ENCODE results near the gene SMARCAL1.

Gene SMARCAL1

GRCh38 chr2:216394881-216395280, 17.4 kb upstream of the SMARCAL1 start:
- TF ChIP-seq ZNF558 (tag by site-specific recombination; IDR thresholded peaks at IDR 0.05): no peak
- ChIA-PET POLR2A (no interaction called here), CTCF (interaction anchor here (0.5 kb wide), 1 partner anchor 9 kb away, joined by 3 read pairs; no protein-coding TSS in a partner anchor)
- H3K9me3 ChIP-seq (ENCODE audit: control insufficient read depth, insufficient read depth, low read depth, low read length): no peaks in the 10 kb centered on the region
- H3K4me1 ChIP-seq (ENCODE audit: control insufficient read depth, insufficient read depth, low read length): no peaks in the 10 kb centered on the region
- H3K4me3 ChIP-seq (ENCODE audit: low read depth, low read length): no peak overlapping the region
- no peaks in the 10 kb centered on the region for H3K36me3 ChIP-seq (ENCODE audit: control insufficient read depth in 2 of 2, insufficient read depth in 1 of 2, low read length in 2 of 2)
- no peak overlapping the region for H3K27ac ChIP-seq (ENCODE audit: extremely low read depth, low read depth, low read length)

DNA sequence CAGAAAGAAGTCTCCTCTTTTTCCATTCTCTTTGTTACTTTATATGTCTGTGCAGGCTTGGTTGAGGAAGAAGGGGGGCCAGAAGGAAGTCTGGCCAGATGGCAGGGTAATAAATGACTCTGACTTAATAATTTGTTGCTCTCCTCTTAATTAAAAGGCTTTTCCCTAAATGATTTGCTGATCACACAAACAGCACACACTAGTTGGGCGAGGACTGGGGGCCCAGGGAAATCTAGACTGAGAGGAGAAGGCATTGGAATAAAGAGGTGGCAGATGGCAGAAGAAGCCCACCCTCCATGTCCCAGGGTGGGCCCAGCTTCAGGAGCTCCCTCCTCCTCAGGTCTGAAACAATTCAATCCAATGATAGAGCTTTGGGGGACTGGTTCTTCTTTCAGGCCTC, 12.7 kb upstream of the SMARCAL1 start:
- Histone ChIP-seq H3K27ac (ENCODE audit: extremely low read depth, low read depth, low read length) (no peak overlapping the region), H3K36me3 (ENCODE audit: control insufficient read depth in 2 of 2, insufficient read depth in 1 of 2, low read length in 2 of 2) (no peaks in the 10 kb centered on the region), H3K4me3 (ENCODE audit: low read depth, low read length) (no peak overlapping the region), H3K9me3 (ENCODE audit: control insufficient read depth, insufficient read depth, low read depth, low read length) (no peaks in the 10 kb centered on the region), H3K4me1 (ENCODE audit: control insufficient read depth, insufficient read depth, low read length) (no peaks in the 10 kb centered on the region)
- POLR2A ChIA-PET: no interaction called here
- TF ChIP-seq ZNF629 (tag by site-specific recombination; IDR thresholded peaks at IDR 0.05) (no peak), ZNF510 (tag by site-specific recombination; IDR thresholded peaks at IDR 0.05; ENCODE audit: insufficient replicate concordance) (no peak), ZFHX2 (tag by site-specific recombination; conservative IDR thresholded peaks at IDR 0.05) (no peak), ZNF155 (tag by site-specific recombination; IDR thresholded peaks at IDR 0.05) (no peak), KLF16 (tag by site-specific recombination; IDR thresholded peaks at IDR 0.05) (no peak), ZNF701 (tag by site-specific recombination; IDR thresholded peaks at IDR 0.05) (no peak)
- TF ChIP-seq, protein P1, sequence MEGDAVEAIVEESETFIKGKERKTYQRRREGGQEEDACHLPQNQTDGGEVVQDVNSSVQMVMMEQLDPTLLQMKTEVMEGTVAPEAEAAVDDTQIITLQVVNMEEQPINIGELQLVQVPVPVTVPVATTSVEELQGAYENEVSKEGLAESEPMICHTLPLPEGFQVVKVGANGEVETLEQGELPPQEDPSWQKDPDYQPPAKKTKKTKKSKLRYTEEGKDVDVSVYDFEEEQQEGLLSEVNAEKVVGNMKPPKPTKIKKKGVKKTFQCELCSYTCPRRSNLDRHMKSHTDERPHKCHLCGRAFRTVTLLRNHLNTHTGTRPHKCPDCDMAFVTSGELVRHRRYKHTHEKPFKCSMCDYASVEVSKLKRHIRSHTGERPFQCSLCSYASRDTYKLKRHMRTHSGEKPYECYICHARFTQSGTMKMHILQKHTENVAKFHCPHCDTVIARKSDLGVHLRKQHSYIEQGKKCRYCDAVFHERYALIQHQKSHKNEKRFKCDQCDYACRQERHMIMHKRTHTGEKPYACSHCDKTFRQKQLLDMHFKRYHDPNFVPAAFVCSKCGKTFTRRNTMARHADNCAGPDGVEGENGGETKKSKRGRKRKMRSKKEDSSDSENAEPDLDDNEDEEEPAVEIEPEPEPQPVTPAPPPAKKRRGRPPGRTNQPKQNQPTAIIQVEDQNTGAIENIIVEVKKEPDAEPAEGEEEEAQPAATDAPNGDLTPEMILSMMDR (tag by site-specific recombination; IDR thresholded peaks at IDR 0.05): no peak
- CTCF ChIA-PET: no interaction called here

DNA sequence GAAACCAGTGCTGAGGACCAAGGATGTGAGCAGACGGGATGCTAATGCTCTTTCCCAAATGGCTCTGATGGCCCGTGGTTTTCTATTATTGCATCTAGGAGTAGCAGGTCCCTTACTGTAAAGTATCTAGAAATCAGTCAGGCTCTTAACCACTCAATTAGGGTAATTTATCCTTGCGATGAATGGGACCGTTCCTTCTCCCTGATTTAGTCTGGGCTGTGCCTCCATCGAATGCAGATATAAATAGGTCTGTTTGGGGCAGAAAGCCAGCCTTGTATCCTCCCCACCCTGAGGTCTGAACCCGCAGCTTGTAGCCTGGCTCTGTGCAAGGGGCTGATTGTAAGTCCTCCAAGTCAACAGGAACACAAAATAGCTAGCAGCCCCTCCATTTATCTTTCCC, 9.5 kb upstream of the SMARCAL1 start:
- TF ChIP-seq PRDM10 (tag by site-specific recombination; IDR thresholded peaks at IDR 0.05): no peak
- no peak for TF ChIP-seq ZFP3 (tag by site-specific recombination; IDR thresholded peaks at IDR 0.05; ENCODE audit: low read depth)
- no peak for TF ChIP-seq PRDM1 (tag by site-specific recombination; IDR thresholded peaks at IDR 0.05)
- no peak for TF ChIP-seq ZSCAN18 (tag by site-specific recombination; IDR thresholded peaks at IDR 0.05)
- TF ChIP-seq ZNF354C (tag by site-specific recombination; IDR thresholded peaks at IDR 0.05; ENCODE audit: borderline replicate concordance, low read depth): no peak
- no peak for TF ChIP-seq BCL6B (tag by site-specific recombination; IDR thresholded peaks at IDR 0.05)
- no peaks in the 10 kb centered on the region for H3K4me1 ChIP-seq (ENCODE audit: control insufficient read depth, insufficient read depth, low read length)
- no peak overlapping the region for H3K27ac ChIP-seq (ENCODE audit: extremely low read depth, low read depth, low read length)
- no peaks in the 10 kb centered on the region for H3K36me3 ChIP-seq (ENCODE audit: control insufficient read depth in 2 of 2, insufficient read depth in 1 of 2, low read length in 2 of 2)
- POLR2A ChIA-PET: no interaction called here
- CTCF ChIA-PET: interaction anchor here (0.6 to 4.2 kb wide), 5 partner anchors 9 to 293 kb away, joined by 3 to 28 read pairs (median 3); partner anchors contain the start of gene SMARCAL1
- no peaks in the 10 kb centered on the region for H3K9me3 ChIP-seq (ENCODE audit: control insufficient read depth, insufficient read depth, low read depth, low read length)
- H3K4me3 ChIP-seq (ENCODE audit: low read depth, low read length): no peak overlapping the region

Measured in HEK293 (cell line).